Ishikawa (cell line): Measurements from ENCODE around the gene ZNRF4.

Experiments
- CEBPB ChIP-seq: IDR thresholded peaks from 2 replicates; pipeline ENCODE4 v1.6.1; 2012
- CREB1 ChIP-seq: IDR thresholded peaks from 2 replicates; pipeline ENCODE4 v1.6.1; 2012; ENCODE audit warnings: low read depth
- EP300 ChIP-seq: IDR thresholded peaks from 2 replicates; pipeline ENCODE4 v1.6.1; 2012; ENCODE audit warnings: borderline replicate concordance
- FOXM1 ChIP-seq: IDR thresholded peaks from 2 replicates; pipeline ENCODE4 v1.6.1; 2012; ENCODE audit warnings: low read depth, borderline replicate concordance
- RAD21 ChIP-seq: IDR thresholded peaks from 2 replicates; pipeline ENCODE4 v1.6.1; 2012; ENCODE audit warnings: low read depth
- TAF1 ChIP-seq: IDR thresholded peaks from 2 replicates; pipeline ENCODE4 v1.6.1; 2012; ENCODE audit warnings: low read depth, mild to moderate bottlenecking
- TCF12 ChIP-seq: IDR thresholded peaks from 2 replicates; pipeline ENCODE4 v1.6.1; 2012; ENCODE audit warnings: low read depth
- TEAD4 ChIP-seq: IDR thresholded peaks from 2 replicates; pipeline ENCODE4 v1.6.1; 2012
- YY1 ChIP-seq: IDR thresholded peaks from 2 replicates; pipeline ENCODE4 v1.6.1; 2012; ENCODE audit warnings: low read depth
- TF ChIP-seq, protein P1 (sequence below): IDR thresholded peaks from 2 replicates; pipeline ENCODE4 v1.6.1; 2012; ENCODE audit warnings: low read depth, mild to moderate bottlenecking
- TF ChIP-seq, protein P2 (sequence below): IDR thresholded peaks from 2 replicates; pipeline ENCODE4 v1.6.1; 2012

DNA sequence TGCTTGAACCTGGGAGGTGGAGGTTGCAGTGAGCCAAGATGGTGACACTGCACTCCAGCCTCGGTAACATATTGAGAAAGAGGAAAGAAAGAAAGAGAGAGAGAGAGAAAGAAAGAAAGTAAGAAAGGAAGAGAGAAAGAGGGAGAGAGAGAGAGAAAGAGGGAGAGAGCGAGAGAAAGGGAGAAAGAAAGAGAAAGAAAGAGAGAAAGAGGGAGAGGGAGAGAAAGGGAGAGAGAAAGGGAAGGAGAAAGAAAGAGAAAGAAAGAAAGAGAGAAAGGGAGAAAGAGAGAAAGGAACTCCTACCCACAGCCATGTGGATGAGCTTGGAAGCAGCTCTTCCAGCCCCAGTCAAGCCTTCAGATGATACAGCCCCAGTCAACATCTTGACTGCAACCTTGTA, 46.7 kb downstream of the ZNRF4 start:
- TF ChIP-seq CREB1 (no peak), YY1 (no peak), TEAD4 (no peak), EP300 (no peak), RAD21 (no peak), FOXM1 (no peak), TCF12 (no peak), CEBPB (no peak), TAF1 (no peak)
- TF ChIP-seq, protein P1, sequence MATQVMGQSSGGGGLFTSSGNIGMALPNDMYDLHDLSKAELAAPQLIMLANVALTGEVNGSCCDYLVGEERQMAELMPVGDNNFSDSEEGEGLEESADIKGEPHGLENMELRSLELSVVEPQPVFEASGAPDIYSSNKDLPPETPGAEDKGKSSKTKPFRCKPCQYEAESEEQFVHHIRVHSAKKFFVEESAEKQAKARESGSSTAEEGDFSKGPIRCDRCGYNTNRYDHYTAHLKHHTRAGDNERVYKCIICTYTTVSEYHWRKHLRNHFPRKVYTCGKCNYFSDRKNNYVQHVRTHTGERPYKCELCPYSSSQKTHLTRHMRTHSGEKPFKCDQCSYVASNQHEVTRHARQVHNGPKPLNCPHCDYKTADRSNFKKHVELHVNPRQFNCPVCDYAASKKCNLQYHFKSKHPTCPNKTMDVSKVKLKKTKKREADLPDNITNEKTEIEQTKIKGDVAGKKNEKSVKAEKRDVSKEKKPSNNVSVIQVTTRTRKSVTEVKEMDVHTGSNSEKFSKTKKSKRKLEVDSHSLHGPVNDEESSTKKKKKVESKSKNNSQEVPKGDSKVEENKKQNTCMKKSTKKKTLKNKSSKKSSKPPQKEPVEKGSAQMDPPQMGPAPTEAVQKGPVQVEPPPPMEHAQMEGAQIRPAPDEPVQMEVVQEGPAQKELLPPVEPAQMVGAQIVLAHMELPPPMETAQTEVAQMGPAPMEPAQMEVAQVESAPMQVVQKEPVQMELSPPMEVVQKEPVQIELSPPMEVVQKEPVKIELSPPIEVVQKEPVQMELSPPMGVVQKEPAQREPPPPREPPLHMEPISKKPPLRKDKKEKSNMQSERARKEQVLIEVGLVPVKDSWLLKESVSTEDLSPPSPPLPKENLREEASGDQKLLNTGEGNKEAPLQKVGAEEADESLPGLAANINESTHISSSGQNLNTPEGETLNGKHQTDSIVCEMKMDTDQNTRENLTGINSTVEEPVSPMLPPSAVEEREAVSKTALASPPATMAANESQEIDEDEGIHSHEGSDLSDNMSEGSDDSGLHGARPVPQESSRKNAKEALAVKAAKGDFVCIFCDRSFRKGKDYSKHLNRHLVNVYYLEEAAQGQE: no peak
- TF ChIP-seq, protein P2, sequence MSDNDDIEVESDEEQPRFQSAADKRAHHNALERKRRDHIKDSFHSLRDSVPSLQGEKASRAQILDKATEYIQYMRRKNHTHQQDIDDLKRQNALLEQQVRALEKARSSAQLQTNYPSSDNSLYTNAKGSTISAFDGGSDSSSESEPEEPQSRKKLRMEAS: no peak
